IMR-90 (cell line): ENCODE data around the gene XPR1. TPM values are rescaled to one million over a fixed set of nuclear protein-coding genes. Genes with fewer than 3 reads are reported as not detected.

Experiments used
- ATAC-seq: fragments of 200-7000 bp; cut with Tn5 transposase; 2 replicates; pipeline ENCODE4 v1.9.1; 2020; ENCODE audit warnings: low read depth, mild to moderate bottlenecking, moderate library complexity
- BruUV-seq: library from RNA; stranded (reverse); fragments of 400-500 nt; replicated peaks from 2 replicates; lab custom pipeline; 2021; lab: Mats Ljungman, UMichigan
- CTCF ChIA-PET: fragments of 300-600 bp; formaldehyde crosslinking; extraction: SDS; loops from one replicate; lab custom pipeline; 2021; ENCODE audit warnings: antibody characterized with exemption; lab: Yijun Ruan, JAX
- POLR2A ChIA-PET: fragments of 300-600 bp; sonication (Branson Sonifier 250); formaldehyde crosslinking; loops from one replicate; lab custom pipeline; 2022; ENCODE audit warnings: antibody characterized with exemption; ENCODE audit not compliant: unreplicated experiment; lab: Charles Lee
- DNase-seq: peaks from one replicate; pipeline ENCODE4 v3.0.0; 2013
- H2AFZ ChIP-seq: replicated peaks from 2 replicates; pipeline ENCODE3; 2013; ENCODE audit warnings: low read length, mild to moderate bottlenecking; ENCODE audit not compliant: poor library complexity
- H2AK5ac ChIP-seq: 2 replicates; pipeline ENCODE4 v1.6.1; 2013; ENCODE audit warnings: low read depth, low read length, inconsistent platforms
- H2AK9ac ChIP-seq: replicated peaks from 2 replicates; pipeline ENCODE3; 2013; ENCODE audit warnings: mild to moderate bottlenecking, low read depth, low read length, moderate library complexity; ENCODE audit not compliant: poor library complexity
- H2BK120ac ChIP-seq: 2 replicates; pipeline ENCODE4 v1.6.1; 2013; ENCODE audit warnings: low read depth, low read length, inconsistent platforms
- H2BK15ac ChIP-seq: 3 replicates; pipeline ENCODE4 v1.6.1; 2013; ENCODE audit warnings: low read depth, low read length, inconsistent platforms
- H2BK20ac ChIP-seq: 2 replicates; pipeline ENCODE4 v1.6.1; 2013; ENCODE audit warnings: low read depth, mild to moderate bottlenecking, inconsistent platforms, low read length, moderate library complexity
- H2BK5ac ChIP-seq: 2 replicates; pipeline ENCODE4 v1.6.1; 2013; ENCODE audit warnings: mild to moderate bottlenecking, low read depth, low read length, inconsistent platforms; ENCODE audit not compliant: poor library complexity, severe bottlenecking
- H3K14ac ChIP-seq: replicated peaks from 2 replicates; pipeline ENCODE4 v1.6.1; 2013; ENCODE audit warnings: low read depth, low read length, inconsistent platforms
- H3K18ac ChIP-seq: 2 replicates; pipeline ENCODE4 v1.6.1; 2013; ENCODE audit warnings: low read depth, low read length, control low read depth
- H3K23ac ChIP-seq: 2 replicates; pipeline ENCODE4 v1.6.1; 2013; ENCODE audit warnings: low read depth, low read length, inconsistent platforms
- H3K27ac ChIP-seq: 2 replicates; pipeline ENCODE4 v1.5.1; 2013; ENCODE audit warnings: mild to moderate bottlenecking, control low read depth, low read length; ENCODE audit not compliant: insufficient read depth
- H3K27me3 ChIP-seq: 2 replicates; pipeline ENCODE4 v1.6.1; 2013; ENCODE audit warnings: low read length; ENCODE audit not compliant: control insufficient read depth, insufficient read depth
- H3K36me3 ChIP-seq: 2 replicates; pipeline ENCODE4 v1.6.1; 2013; ENCODE audit warnings: low read length, mixed read lengths; ENCODE audit not compliant: control insufficient read depth, insufficient read depth
- H3K4ac ChIP-seq: 2 replicates; pipeline ENCODE4 v1.6.1; 2013; ENCODE audit warnings: low read depth, low read length, inconsistent platforms
- H3K4me1 ChIP-seq: 2 replicates; pipeline ENCODE4 v1.6.1; 2013; ENCODE audit warnings: low read length, mixed read lengths; ENCODE audit not compliant: control insufficient read depth, insufficient read depth
- H3K4me2 ChIP-seq: 2 replicates; pipeline ENCODE4 v1.6.1; 2013; ENCODE audit warnings: low read depth, mild to moderate bottlenecking, control low read depth, low read length, moderate library complexity
- H3K4me3 ChIP-seq: 2 replicates; pipeline ENCODE4 v1.5.1; 2013; ENCODE audit warnings: low read depth, mild to moderate bottlenecking, control low read depth, low read length, moderate library complexity; ENCODE audit not compliant: insufficient read depth
- H3K56ac ChIP-seq: 2 replicates; pipeline ENCODE4 v1.6.1; 2013; ENCODE audit warnings: low read length, inconsistent platforms; ENCODE audit not compliant: insufficient read depth; ENCODE audit errors: extremely low read depth
- H3K79me1 ChIP-seq, 2 experiments: 2 replicates each; pipeline ENCODE4 v1.6.1; 2013; ENCODE audit warnings: low read length in 2 of 2, inconsistent platforms in 1 of 2, low read depth in 1 of 2
- H3K9ac ChIP-seq: 2 replicates; pipeline ENCODE4 v1.6.1; 2013; ENCODE audit warnings: low read depth, low read length, control low read depth
- H3K9me1 ChIP-seq: 2 replicates; pipeline ENCODE4 v1.6.1; 2013; ENCODE audit warnings: low read length, inconsistent platforms; ENCODE audit not compliant: insufficient read depth
- H3K9me3 ChIP-seq: 2 replicates; pipeline ENCODE4 v1.6.1; 2013; ENCODE audit warnings: low read length; ENCODE audit not compliant: control insufficient read depth, insufficient read depth
- H4K20me1 ChIP-seq: 2 replicates; pipeline ENCODE4 v1.6.1; 2013; ENCODE audit warnings: low read length, inconsistent platforms; ENCODE audit not compliant: insufficient read depth
- H4K5ac ChIP-seq: 2 replicates; pipeline ENCODE4 v1.6.1; 2013; ENCODE audit warnings: mild to moderate bottlenecking, low read depth, low read length, control low read depth
- H4K8ac ChIP-seq, 2 experiments: 2 replicates each; pipeline ENCODE4 v1.6.1; 2013; ENCODE audit warnings: low read depth in 2 of 2, low read length in 2 of 2, control low read depth in 1 of 2, inconsistent platforms in 1 of 2
- H4K91ac ChIP-seq: 2 replicates; pipeline ENCODE4 v1.6.1; 2013; ENCODE audit warnings: low read depth, low read length, inconsistent platforms; ENCODE audit not compliant: insufficient read depth
- BHLHE40 ChIP-seq: fragments of 150-350 bp; IDR thresholded peaks from 2 replicates; pipeline ENCODE4 v1.6.1; 2016; ENCODE audit warnings: mild to moderate bottlenecking, low read depth, low read length
- CEBPB ChIP-seq: IDR thresholded peaks from 2 replicates; pipeline ENCODE4 v1.6.1; 2012; ENCODE audit warnings: low read depth, low read length, improper control_type of control experiment
- CHD1 ChIP-seq: IDR thresholded peaks from 2 replicates; pipeline ENCODE4 v1.6.1; 2012; ENCODE audit warnings: low read depth, low read length, improper control_type of control experiment
- CTCF ChIP-seq: conservative IDR thresholded peaks from 2 replicates; pipeline ENCODE4 v1.5.1; 2012; ENCODE audit warnings: mild to moderate bottlenecking, low read depth, low read length, improper control_type of control experiment
- FOS ChIP-seq: fragments of 150-350 bp; IDR thresholded peaks from 2 replicates; pipeline ENCODE4 v1.6.1; 2016; ENCODE audit warnings: low read depth, low read length
- MAFK ChIP-seq: IDR thresholded peaks from 2 replicates; pipeline ENCODE4 v1.6.1; 2012; ENCODE audit warnings: low read depth, low read length, improper control_type of control experiment
- MAZ ChIP-seq: IDR thresholded peaks from 2 replicates; pipeline ENCODE4 v1.6.1; 2012; ENCODE audit warnings: low read depth, mild to moderate bottlenecking, low read length, improper control_type of control experiment, moderate library complexity, borderline replicate concordance
- MXI1 ChIP-seq: IDR thresholded peaks from 2 replicates; pipeline ENCODE4 v1.6.1; 2012; ENCODE audit warnings: low read depth, mild to moderate bottlenecking, low read length, moderate library complexity, borderline replicate concordance
- NFE2L2 ChIP-seq: fragments of 150-350 bp; IDR thresholded peaks from 2 replicates; pipeline ENCODE4 v1.6.1; 2016; ENCODE audit warnings: low read depth, mild to moderate bottlenecking, low read length
- POLR2A ChIP-seq: IDR thresholded peaks from 2 replicates; pipeline ENCODE4 v1.6.1; 2012; ENCODE audit warnings: mild to moderate bottlenecking, low read depth, low read length
- RAD21 ChIP-seq: IDR thresholded peaks from 2 replicates; pipeline ENCODE4 v1.6.1; 2012; ENCODE audit warnings: low read length, improper control_type of control experiment
- RCOR1 ChIP-seq: IDR thresholded peaks from 2 replicates; pipeline ENCODE4 v1.6.1; 2012; ENCODE audit warnings: mild to moderate bottlenecking, low read length, improper control_type of control experiment; ENCODE audit not compliant: insufficient replicate concordance
- RFX5 ChIP-seq: IDR thresholded peaks from 2 replicates; pipeline ENCODE4 v1.8.0; 2012; ENCODE audit warnings: low read depth, mild to moderate bottlenecking, low read length, moderate library complexity
- SMC3 ChIP-seq: fragments of 150-350 bp; IDR thresholded peaks from 2 replicates; pipeline ENCODE4 v1.6.1; 2016; ENCODE audit warnings: low read depth, mild to moderate bottlenecking, antibody characterized with exemption, low read length, moderate library complexity
- WGBS, 2 experiments: methylation state at CpG; one replicate each; pipeline versions ENCODE4 v1.1.5 to v1.1.7; 2013; ENCODE audit warnings: missing lambda C conversion rate in 2 of 2; ENCODE audit not compliant: insufficient read length in 1 of 2; ENCODE audit errors: extremely low coverage in 2 of 2; 5-methylcytosine and 5-hydroxymethylcytosine counted together
- dilution Hi-C: fragments of 300-500 bp; cut with HindIII; formaldehyde crosslinking; loops from one replicate; pipeline ENCODE4 v1.14.3; 2018; ENCODE audit warnings: low sequenced_read_pairs; ENCODE audit not compliant: unreplicated experiment
- in situ Hi-C: fragments of 300-500 bp; cut with MboI; formaldehyde crosslinking; loops from 3 replicates; pipeline ENCODE4 v1.14.3; 2019; ENCODE audit warnings: low sequenced_read_pairs, inconsistent platforms, mixed read lengths
- intact Hi-C: fragments of 100-400 bp; cut with micrococcal nuclease; formaldehyde crosslinking; loops from 2 replicates; pipeline ENCODE4 v1.10.0; 2022
- polyA plus RNA-seq, 3 experiments: library from polyadenylated mRNA; depleted of rRNA; stranded (reverse); fragments of >200 nt; gene quantifications; 2 replicates each; pipeline ENCODE4 v1.2.3, GENCODE V29; 2012; ENCODE audit warnings: low replicate concordance in 1 of 3
- total RNA-seq: library from RNA; depleted of rRNA; stranded (reverse); fragments of >200 nt; gene quantifications from 2 replicates; pipeline ENCODE4 v1.2.3, GENCODE V29; 2012
- TF ChIP-seq, protein P1 (sequence below): fragments of 150-350 bp; IDR thresholded peaks from 2 replicates; pipeline ENCODE4 v1.6.1; 2016; ENCODE audit warnings: low read depth, mild to moderate bottlenecking, low read length, moderate library complexity, borderline replicate concordance
- TF ChIP-seq, protein P2 (sequence below): fragments of 150-350 bp; IDR thresholded peaks from 2 replicates; pipeline ENCODE4 v1.6.1; 2017; ENCODE audit warnings: mild to moderate bottlenecking, antibody characterized with exemption, low read length, low read depth

Gene XPR1
- total and polyA plus RNA-seq, 2 of the 4 experiments (the other 2 are of a cell fraction) = 11.8 to 25.1 TPM

GRCh38 chr1:180695282-180695681 lies 63.5 kb downstream of the XPR1 start:
- H3K18ac ChIP-seq = no peak overlapping the region
- H4K91ac ChIP-seq = no peak overlapping the region
- no peaks in the 10 kb centered on the region for H3K36me3 ChIP-seq
- intact Hi-C loops = no loop called here
- H2BK5ac ChIP-seq = no peak overlapping the region
- no peak overlapping the region for H3K4ac ChIP-seq
- H2AK9ac ChIP-seq = no peak overlapping the region
- no TSS peak for BruUV-seq
- dilution Hi-C loops = no loop called here
- no peak overlapping the region for H3K4me3 ChIP-seq
- no CpG with 5 or more reads among the region's 8 CpGs for WGBS, 2 experiments
- H4K5ac ChIP-seq = no peak overlapping the region
- ATAC-seq = no peak
- H2AFZ ChIP-seq = no peak overlapping the region
- H2BK15ac ChIP-seq = no peak overlapping the region
- TF ChIP-seq, protein P1, sequence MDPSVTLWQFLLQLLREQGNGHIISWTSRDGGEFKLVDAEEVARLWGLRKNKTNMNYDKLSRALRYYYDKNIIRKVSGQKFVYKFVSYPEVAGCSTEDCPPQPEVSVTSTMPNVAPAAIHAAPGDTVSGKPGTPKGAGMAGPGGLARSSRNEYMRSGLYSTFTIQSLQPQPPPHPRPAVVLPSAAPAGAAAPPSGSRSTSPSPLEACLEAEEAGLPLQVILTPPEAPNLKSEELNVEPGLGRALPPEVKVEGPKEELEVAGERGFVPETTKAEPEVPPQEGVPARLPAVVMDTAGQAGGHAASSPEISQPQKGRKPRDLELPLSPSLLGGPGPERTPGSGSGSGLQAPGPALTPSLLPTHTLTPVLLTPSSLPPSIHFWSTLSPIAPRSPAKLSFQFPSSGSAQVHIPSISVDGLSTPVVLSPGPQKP = no peak
- TF ChIP-seq CTCF (no peak), MAZ (no peak), SMC3 (no peak), RAD21 (no peak), MAFK (no peak), RFX5 (no peak), FOS (no peak), CEBPB (no peak), MXI1 (no peak), BHLHE40 (no peak), POLR2A (no peak), NFE2L2 (no peak), RCOR1 (no peak), CHD1 (no peak)
- TF ChIP-seq, protein P2, sequence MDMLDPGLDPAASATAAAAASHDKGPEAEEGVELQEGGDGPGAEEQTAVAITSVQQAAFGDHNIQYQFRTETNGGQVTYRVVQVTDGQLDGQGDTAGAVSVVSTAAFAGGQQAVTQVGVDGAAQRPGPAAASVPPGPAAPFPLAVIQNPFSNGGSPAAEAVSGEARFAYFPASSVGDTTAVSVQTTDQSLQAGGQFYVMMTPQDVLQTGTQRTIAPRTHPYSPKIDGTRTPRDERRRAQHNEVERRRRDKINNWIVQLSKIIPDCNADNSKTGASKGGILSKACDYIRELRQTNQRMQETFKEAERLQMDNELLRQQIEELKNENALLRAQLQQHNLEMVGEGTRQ = no peak
- DNase-seq = no peak
- H3K79me1 ChIP-seq = peaks cover 13 to 28% of the 10 kb centered on the region in 2 experiments
- no peaks in the 10 kb centered on the region for H4K20me1 ChIP-seq
- H3K4me2 ChIP-seq = no peak overlapping the region
- H2BK20ac ChIP-seq = no peak overlapping the region
- H3K9me3 ChIP-seq = peaks cover 4% of the 10 kb centered on the region; the same call in 1 of the 2 replicates
- in situ Hi-C loops = no loop called here
- H3K4me1 ChIP-seq = peaks cover 2% of the 10 kb centered on the region; the same call in 1 of the 2 replicates
- no peak overlapping the region for H3K9ac ChIP-seq
- H2BK120ac ChIP-seq = no peak overlapping the region
- H3K9me1 ChIP-seq = no peaks in the 10 kb centered on the region
- ChIA-PET CTCF (no interaction called here), POLR2A (no interaction called here)
- H3K14ac ChIP-seq = no peak overlapping the region
- no peaks in the 10 kb centered on the region for H3K27me3 ChIP-seq
- no peak overlapping the region for H4K8ac ChIP-seq
- no peak overlapping the region for H2AK5ac ChIP-seq
- H3K23ac ChIP-seq = no peak overlapping the region
- no peak overlapping the region for H3K56ac ChIP-seq
- no peak overlapping the region for H3K27ac ChIP-seq
